GM23338 (cell line): ENCODE results near the gene INPP5D. TPM values are rescaled to one million over a fixed set of nuclear protein-coding genes. Genes with fewer than 3 reads are reported as not detected.

Experiments used
- ATAC-seq: fragments of 200-7000 bp; cut with Tn5 transposase; 3 replicates; pipeline ENCODE4 v1.9.1; 2020
- DNase-seq: peaks from one replicate; pipeline ENCODE4 v3.0.0-alpha.2; 2015; ENCODE audit warnings: low spot score
- H2AFZ ChIP-seq: fragments of 200-600 bp; sonication (generic); 2 replicates; pipeline ENCODE4 v1.8.0; 2016; ENCODE audit warnings: antibody characterized with exemption, mild to moderate bottlenecking, moderate library complexity
- H3F3A ChIP-seq: fragments of 200-600 bp; sonication (generic); replicated peaks from 2 replicates; pipeline ENCODE4 v1.8.0; 2017; ENCODE audit warnings: antibody characterized with exemption, mixed run types, low read depth
- H3K27ac ChIP-seq: fragments of 200-600 bp; sonication (generic); 2 replicates; pipeline ENCODE4 v1.6.1; 2016; ENCODE audit warnings: low read depth
- H3K27me3 ChIP-seq: fragments of 200-600 bp; sonication (generic); 2 replicates; pipeline ENCODE4 v1.8.0; 2016; ENCODE audit warnings: mild to moderate bottlenecking, mixed run types, moderate library complexity; ENCODE audit not compliant: insufficient read depth
- H3K36me3 ChIP-seq: fragments of 200-600 bp; sonication (generic); 2 replicates; pipeline ENCODE4 v1.8.0; 2016; ENCODE audit warnings: mild to moderate bottlenecking; ENCODE audit not compliant: insufficient read depth
- H3K4me1 ChIP-seq: fragments of 200-600 bp; sonication (generic); 2 replicates; pipeline ENCODE4 v1.8.0; 2016; ENCODE audit warnings: mild to moderate bottlenecking, moderate library complexity; ENCODE audit not compliant: insufficient read depth
- H3K4me2 ChIP-seq: fragments of 200-600 bp; sonication (generic); 2 replicates; pipeline ENCODE4 v1.7.1; 2017; ENCODE audit warnings: mixed run types
- H3K4me3 ChIP-seq: fragments of 200-600 bp; sonication (generic); 2 replicates; pipeline ENCODE4 v1.6.1; 2016; ENCODE audit warnings: mixed run types
- H3K79me2 ChIP-seq: fragments of 200-600 bp; sonication (generic); replicated peaks from 2 replicates; pipeline ENCODE4 v1.8.0; 2017; ENCODE audit warnings: mild to moderate bottlenecking; ENCODE audit not compliant: insufficient read depth
- H3K9me2 ChIP-seq: fragments of 200-600 bp; sonication (generic); 2 replicates; pipeline ENCODE4 v1.8.0; 2017; ENCODE audit not compliant: insufficient read depth
- H4K20me1 ChIP-seq: fragments of 200-600 bp; sonication (generic); replicated peaks from 2 replicates; pipeline ENCODE4 v1.8.0; 2017; ENCODE audit warnings: mild to moderate bottlenecking; ENCODE audit not compliant: insufficient read depth
- H3K27ac Mint-ChIP-seq: 2 replicates; pipeline ENCODE4 v1.8.0; 2020; ENCODE audit warnings: inconsistent platforms, mild to moderate bottlenecking, moderate library complexity, mixed read lengths
- H3K27me3 Mint-ChIP-seq: 3 replicates; pipeline ENCODE4 v1.8.0; 2022; ENCODE audit warnings: low read depth, mild to moderate bottlenecking, moderate library complexity, mixed read lengths, inconsistent platforms; ENCODE audit not compliant: insufficient read depth, poor library complexity
- H3K36me3 Mint-ChIP-seq: 3 replicates; pipeline ENCODE4 v1.8.0; 2021; ENCODE audit warnings: low read depth, mild to moderate bottlenecking, inconsistent platforms, moderate library complexity, mixed read lengths
- H3K4me1 Mint-ChIP-seq: 3 replicates; pipeline ENCODE4 v1.8.0; 2020; ENCODE audit warnings: mild to moderate bottlenecking, inconsistent platforms, mixed read lengths
- H3K4me3 Mint-ChIP-seq: 3 replicates; pipeline ENCODE4 v1.8.0; 2021; ENCODE audit warnings: moderate library complexity, mild to moderate bottlenecking, inconsistent platforms, mixed read lengths
- H3K9me3 Mint-ChIP-seq: 3 replicates; pipeline ENCODE4 v1.8.0; 2020; ENCODE audit warnings: moderate library complexity, mild to moderate bottlenecking, inconsistent platforms, mixed read lengths
- CREB1 ChIP-seq: fragments of 250-450 bp; sonication (Bioruptor Pico); IDR thresholded peaks from 2 replicates; pipeline ENCODE4 v1.5.0; 2020; ENCODE audit warnings: low read depth, mild to moderate bottlenecking, moderate library complexity
- EZH2 ChIP-seq: fragments of 200-600 bp; sonication (generic); IDR thresholded peaks from one replicate; pipeline ENCODE4 v1.8.0; 2017; ENCODE audit warnings: antibody characterized with exemption, mild to moderate bottlenecking, low read depth; ENCODE audit not compliant: unreplicated experiment
- JUNB ChIP-seq: IDR thresholded peaks from one replicate; pipeline ENCODE4 v1.6.1; 2016; ENCODE audit warnings: antibody characterized with exemption; ENCODE audit not compliant: unreplicated experiment
- NANOG ChIP-seq: IDR thresholded peaks from 2 replicates; pipeline ENCODE4 v1.6.1; 2016; ENCODE audit warnings: antibody characterized with exemption, borderline replicate concordance
- ZNF114 ChIP-seq: fragments of 250-450 bp; sonication (Bioruptor Pico); IDR thresholded peaks from 2 replicates; pipeline ENCODE4 v1.5.0; 2020; ENCODE audit warnings: mild to moderate bottlenecking, moderate library complexity
- ZNF331 ChIP-seq: fragments of 250-450 bp; sonication (Bioruptor Pico); IDR thresholded peaks from 2 replicates; pipeline ENCODE4 v1.5.0; 2020; ENCODE audit warnings: low read depth, mild to moderate bottlenecking, moderate library complexity
- polyA plus RNA-seq: library from polyadenylated mRNA; unstranded; fragments of >200 nt; fragmentation: Nextera tagmentation; extraction: Ambion mirVana; gene quantifications from 2 replicates; pipeline ENCODE4 v1.2.1, GENCODE V29; 2016
- total RNA-seq: library from RNA; depleted of rRNA; stranded (reverse); fragments of >200 nt; shearing (Covaris generic); gene quantifications from 2 replicates; pipeline ENCODE4 v1.2.3, GENCODE V29; 2014
- TF ChIP-seq, protein P1 (sequence below), 2 experiments: fragments of 200-600 bp in 1 of 2; sonication (generic) in 1 of 2; conservative IDR thresholded peaks; 2 replicates each; pipeline versions ENCODE4 v1.5.1 to v1.6.1; 2016 to 2017; ENCODE audit warnings: antibody characterized with exemption in 2 of 2, low read depth in 2 of 2, mild to moderate bottlenecking in 2 of 2, moderate library complexity in 1 of 2
- TF ChIP-seq, protein P2 (sequence below): IDR thresholded peaks from one replicate; pipeline ENCODE4 v1.6.1; 2018; ENCODE audit warnings: antibody characterized with exemption; ENCODE audit not compliant: unreplicated experiment
- TF ChIP-seq, protein P3 (sequence below): fragments of 250-450 bp; sonication (Bioruptor Pico); IDR thresholded peaks from 2 replicates; pipeline ENCODE4 v1.5.0; 2020; ENCODE audit warnings: mild to moderate bottlenecking, moderate library complexity
- TF ChIP-seq, protein P4 (sequence below): IDR thresholded peaks from 2 replicates; pipeline ENCODE4 v1.6.1; 2016; ENCODE audit warnings: antibody characterized with exemption

Gene INPP5D
- total and polyA plus RNA-seq, 2 experiments from 2014 or later, result 6.6 to 8.3 TPM

DNA sequence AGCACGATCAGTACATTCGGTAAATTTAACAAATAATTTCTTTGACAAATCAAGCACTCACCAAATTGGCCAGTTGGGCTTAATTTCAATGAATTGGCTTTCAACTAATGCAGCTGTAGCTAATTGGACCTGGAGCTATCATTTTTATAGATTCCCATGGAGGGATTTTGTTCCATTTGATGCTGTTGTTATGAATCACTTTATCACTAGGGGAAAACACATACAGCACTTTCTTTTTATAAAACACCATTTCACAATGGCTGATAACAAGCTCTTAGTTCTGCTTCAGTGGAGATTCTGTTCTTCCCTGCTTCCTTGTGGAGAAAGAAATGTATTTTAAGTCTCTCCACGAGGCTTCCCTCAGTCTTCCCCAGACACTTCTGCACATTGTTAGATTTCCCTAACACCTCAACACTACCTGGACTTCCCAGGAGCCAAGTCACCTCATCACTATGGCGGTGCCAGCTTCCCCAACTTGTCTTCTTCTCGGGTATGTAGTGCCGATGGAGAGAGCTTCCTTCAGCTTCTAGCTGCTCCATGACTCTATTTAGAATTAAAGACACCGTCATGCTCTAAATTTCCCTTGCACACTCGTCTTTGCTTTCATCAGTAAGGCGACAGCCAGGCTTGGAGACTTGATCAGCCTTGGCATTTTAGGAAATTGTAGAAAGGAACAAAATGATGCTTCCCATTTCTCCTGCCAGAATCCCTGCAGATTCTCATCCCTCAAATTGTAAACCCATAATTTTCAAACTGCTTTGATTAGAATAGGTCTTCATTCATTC lies 72.0 kb downstream of the INPP5D start:
- Histone ChIP-seq H4K20me1 (no peaks in the 10 kb centered on the region), H3K27me3 (no peaks in the 10 kb centered on the region), H3K36me3 (no peaks in the 10 kb centered on the region), H3K79me2 (no peaks in the 10 kb centered on the region), H3K9me2 (no peaks in the 10 kb centered on the region; the same call in 1 of the 2 replicates), H3F3A (no peaks in the 10 kb centered on the region), H3K4me2 (no peak overlapping the region), H2AFZ (no peak overlapping the region), H3K4me1 (peaks cover 3% of the 10 kb centered on the region; the same call in 1 of the 2 replicates), H3K4me3 (no peak overlapping the region), H3K27ac (no peak overlapping the region)
- H3K27me3 Mint-ChIP-seq, result no peaks in the 10 kb centered on the region
- DNase-seq, result no peak
- peaks cover 13% of the 10 kb centered on the region; the same call in 2 of the 3 replicates for H3K9me3 Mint-ChIP-seq
- no peak overlapping the region for H3K4me3 Mint-ChIP-seq
- no peak for ATAC-seq
- TF ChIP-seq ZNF331 (CRISPR knock-in tag) (no peak), NANOG (no peak), JUNB (no peak), EZH2 (no peak), ZNF114 (CRISPR knock-in tag) (no peak), CREB1 (no peak)
- TF ChIP-seq, protein P1, sequence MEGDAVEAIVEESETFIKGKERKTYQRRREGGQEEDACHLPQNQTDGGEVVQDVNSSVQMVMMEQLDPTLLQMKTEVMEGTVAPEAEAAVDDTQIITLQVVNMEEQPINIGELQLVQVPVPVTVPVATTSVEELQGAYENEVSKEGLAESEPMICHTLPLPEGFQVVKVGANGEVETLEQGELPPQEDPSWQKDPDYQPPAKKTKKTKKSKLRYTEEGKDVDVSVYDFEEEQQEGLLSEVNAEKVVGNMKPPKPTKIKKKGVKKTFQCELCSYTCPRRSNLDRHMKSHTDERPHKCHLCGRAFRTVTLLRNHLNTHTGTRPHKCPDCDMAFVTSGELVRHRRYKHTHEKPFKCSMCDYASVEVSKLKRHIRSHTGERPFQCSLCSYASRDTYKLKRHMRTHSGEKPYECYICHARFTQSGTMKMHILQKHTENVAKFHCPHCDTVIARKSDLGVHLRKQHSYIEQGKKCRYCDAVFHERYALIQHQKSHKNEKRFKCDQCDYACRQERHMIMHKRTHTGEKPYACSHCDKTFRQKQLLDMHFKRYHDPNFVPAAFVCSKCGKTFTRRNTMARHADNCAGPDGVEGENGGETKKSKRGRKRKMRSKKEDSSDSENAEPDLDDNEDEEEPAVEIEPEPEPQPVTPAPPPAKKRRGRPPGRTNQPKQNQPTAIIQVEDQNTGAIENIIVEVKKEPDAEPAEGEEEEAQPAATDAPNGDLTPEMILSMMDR (conservative IDR thresholded peaks at IDR 0.05; ENCODE audit: low read depth in 2 of 2), result no peak
- TF ChIP-seq, protein P2, sequence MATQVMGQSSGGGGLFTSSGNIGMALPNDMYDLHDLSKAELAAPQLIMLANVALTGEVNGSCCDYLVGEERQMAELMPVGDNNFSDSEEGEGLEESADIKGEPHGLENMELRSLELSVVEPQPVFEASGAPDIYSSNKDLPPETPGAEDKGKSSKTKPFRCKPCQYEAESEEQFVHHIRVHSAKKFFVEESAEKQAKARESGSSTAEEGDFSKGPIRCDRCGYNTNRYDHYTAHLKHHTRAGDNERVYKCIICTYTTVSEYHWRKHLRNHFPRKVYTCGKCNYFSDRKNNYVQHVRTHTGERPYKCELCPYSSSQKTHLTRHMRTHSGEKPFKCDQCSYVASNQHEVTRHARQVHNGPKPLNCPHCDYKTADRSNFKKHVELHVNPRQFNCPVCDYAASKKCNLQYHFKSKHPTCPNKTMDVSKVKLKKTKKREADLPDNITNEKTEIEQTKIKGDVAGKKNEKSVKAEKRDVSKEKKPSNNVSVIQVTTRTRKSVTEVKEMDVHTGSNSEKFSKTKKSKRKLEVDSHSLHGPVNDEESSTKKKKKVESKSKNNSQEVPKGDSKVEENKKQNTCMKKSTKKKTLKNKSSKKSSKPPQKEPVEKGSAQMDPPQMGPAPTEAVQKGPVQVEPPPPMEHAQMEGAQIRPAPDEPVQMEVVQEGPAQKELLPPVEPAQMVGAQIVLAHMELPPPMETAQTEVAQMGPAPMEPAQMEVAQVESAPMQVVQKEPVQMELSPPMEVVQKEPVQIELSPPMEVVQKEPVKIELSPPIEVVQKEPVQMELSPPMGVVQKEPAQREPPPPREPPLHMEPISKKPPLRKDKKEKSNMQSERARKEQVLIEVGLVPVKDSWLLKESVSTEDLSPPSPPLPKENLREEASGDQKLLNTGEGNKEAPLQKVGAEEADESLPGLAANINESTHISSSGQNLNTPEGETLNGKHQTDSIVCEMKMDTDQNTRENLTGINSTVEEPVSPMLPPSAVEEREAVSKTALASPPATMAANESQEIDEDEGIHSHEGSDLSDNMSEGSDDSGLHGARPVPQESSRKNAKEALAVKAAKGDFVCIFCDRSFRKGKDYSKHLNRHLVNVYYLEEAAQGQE, result no peak
- TF ChIP-seq, protein P3, sequence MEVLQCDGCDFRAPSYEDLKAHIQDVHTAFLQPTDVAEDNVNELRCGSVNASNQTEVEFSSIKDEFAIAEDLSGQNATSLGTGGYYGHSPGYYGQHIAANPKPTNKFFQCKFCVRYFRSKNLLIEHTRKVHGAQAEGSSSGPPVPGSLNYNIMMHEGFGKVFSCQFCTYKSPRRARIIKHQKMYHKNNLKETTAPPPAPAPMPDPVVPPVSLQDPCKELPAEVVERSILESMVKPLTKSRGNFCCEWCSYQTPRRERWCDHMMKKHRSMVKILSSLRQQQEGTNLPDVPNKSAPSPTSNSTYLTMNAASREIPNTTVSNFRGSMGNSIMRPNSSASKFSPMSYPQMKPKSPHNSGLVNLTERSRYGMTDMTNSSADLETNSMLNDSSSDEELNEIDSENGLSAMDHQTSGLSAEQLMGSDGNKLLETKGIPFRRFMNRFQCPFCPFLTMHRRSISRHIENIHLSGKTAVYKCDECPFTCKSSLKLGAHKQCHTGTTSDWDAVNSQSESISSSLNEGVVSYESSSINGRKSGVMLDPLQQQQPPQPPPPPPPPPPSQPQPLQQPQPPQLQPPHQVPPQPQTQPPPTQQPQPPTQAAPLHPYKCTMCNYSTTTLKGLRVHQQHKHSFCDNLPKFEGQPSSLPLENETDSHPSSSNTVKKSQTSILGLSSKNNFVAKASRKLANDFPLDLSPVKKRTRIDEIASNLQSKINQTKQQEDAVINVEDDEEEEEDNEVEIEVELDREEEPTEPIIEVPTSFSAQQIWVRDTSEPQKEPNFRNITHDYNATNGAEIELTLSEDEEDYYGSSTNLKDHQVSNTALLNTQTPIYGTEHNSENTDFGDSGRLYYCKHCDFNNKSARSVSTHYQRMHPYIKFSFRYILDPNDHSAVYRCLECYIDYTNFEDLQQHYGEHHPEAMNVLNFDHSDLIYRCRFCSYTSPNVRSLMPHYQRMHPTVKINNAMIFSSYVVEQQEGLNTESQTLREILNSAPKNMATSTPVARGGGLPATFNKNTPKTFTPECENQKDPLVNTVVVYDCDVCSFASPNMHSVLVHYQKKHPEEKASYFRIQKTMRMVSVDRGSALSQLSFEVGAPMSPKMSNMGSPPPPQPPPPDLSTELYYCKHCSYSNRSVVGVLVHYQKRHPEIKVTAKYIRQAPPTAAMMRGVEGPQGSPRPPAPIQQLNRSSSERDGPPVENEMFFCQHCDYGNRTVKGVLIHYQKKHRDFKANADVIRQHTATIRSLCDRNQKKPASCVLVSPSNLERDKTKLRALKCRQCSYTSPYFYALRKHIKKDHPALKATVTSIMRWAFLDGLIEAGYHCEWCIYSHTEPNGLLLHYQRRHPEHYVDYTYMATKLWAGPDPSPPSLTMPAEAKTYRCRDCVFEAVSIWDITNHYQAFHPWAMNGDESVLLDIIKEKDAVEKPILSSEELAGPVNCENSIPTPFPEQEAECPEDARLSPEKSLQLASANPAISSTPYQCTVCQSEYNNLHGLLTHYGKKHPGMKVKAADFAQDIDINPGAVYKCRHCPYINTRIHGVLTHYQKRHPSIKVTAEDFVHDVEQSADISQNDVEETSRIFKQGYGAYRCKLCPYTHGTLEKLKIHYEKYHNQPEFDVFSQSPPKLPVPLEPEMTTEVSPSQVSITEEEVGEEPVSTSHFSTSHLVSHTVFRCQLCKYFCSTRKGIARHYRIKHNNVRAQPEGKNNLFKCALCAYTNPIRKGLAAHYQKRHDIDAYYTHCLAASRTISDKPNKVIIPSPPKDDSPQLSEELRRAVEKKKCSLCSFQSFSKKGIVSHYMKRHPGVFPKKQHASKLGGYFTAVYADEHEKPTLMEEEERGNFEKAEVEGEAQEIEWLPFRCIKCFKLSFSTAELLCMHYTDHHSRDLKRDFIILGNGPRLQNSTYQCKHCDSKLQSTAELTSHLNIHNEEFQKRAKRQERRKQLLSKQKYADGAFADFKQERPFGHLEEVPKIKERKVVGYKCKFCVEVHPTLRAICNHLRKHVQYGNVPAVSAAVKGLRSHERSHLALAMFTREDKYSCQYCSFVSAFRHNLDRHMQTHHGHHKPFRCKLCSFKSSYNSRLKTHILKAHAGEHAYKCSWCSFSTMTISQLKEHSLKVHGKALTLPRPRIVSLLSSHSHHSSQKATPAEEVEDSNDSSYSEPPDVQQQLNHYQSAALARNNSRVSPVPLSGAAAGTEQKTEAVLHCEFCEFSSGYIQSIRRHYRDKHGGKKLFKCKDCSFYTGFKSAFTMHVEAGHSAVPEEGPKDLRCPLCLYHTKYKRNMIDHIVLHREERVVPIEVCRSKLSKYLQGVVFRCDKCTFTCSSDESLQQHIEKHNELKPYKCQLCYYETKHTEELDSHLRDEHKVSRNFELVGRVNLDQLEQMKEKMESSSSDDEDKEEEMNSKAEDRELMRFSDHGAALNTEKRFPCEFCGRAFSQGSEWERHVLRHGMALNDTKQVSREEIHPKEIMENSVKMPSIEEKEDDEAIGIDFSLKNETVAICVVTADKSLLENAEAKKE (CRISPR knock-in tag), result no peak
- TF ChIP-seq, protein P4, sequence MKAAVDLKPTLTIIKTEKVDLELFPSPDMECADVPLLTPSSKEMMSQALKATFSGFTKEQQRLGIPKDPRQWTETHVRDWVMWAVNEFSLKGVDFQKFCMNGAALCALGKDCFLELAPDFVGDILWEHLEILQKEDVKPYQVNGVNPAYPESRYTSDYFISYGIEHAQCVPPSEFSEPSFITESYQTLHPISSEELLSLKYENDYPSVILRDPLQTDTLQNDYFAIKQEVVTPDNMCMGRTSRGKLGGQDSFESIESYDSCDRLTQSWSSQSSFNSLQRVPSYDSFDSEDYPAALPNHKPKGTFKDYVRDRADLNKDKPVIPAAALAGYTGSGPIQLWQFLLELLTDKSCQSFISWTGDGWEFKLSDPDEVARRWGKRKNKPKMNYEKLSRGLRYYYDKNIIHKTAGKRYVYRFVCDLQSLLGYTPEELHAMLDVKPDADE, result no peak
- no peak overlapping the region for H3K27ac Mint-ChIP-seq
- peaks cover 14% of the 10 kb centered on the region for H3K4me1 Mint-ChIP-seq
- peaks cover 9% of the 10 kb centered on the region for H3K36me3 Mint-ChIP-seq
